Stimulated activated CD8-positive, alpha-beta memory T cell treated with anti-CD3 and anti-CD28 coated beads, Interleukin-15, amount 100 ng/mL, for 4 hours (primary cell): ENCODE data around the gene PYHIN1.
"Not testable (repeated sequence)": the region's sequence is repeated elsewhere in the genome, so short reads cannot be mapped to it uniquely, and the experiment has no call there.

Experiments used
- DNase-seq, 2 donors: peaks; one replicate each; pipeline ENCODE4 v3.0.0-alpha.2; 2020; ENCODE audit warnings: low read depth in 2 of 2

PYHIN1 gene

GRCh38 chr1:158979229-158979628 lies 47.9 kb downstream of the PYHIN1 start:
- DNase-seq, result no peak

GRCh38 chr1:158983235-158983634 lies 51.9 kb downstream of the PYHIN1 start:
- no peak for DNase-seq

GRCh38 chr1:158984386-158984785 lies 53.0 kb downstream of the PYHIN1 start:
- no peak for DNase-seq

GRCh38 chr1:158989424-158989823 lies 58.1 kb downstream of the PYHIN1 start:
- no peak for DNase-seq

- DNase-seq, result no peak
Observed at GRCh38 chr1:158992787-158993312, 61.5 kb downstream of the PYHIN1 start.

GRCh38 chr1:158996998-158997397 lies 65.6 kb downstream of the PYHIN1 start:
- DNase-seq, result no peak

GRCh38 chr1:158998037-158998780 lies 66.9 kb downstream of the PYHIN1 start:
- DNase-seq, result no peak

GRCh38 chr1:158998781-158999161 lies 67.4 kb downstream of the PYHIN1 start:
- DNase-seq, result no peak

GRCh38 chr1:158999316-159000069 lies 68.1 kb downstream of the PYHIN1 start:
- no peak for DNase-seq

- DNase-seq, result no peak
Observed at GRCh38 chr1:159000070-159000409, 68.7 kb downstream of the PYHIN1 start.

- DNase-seq, result no peak
Observed at GRCh38 chr1:159000625-159001024, 69.3 kb downstream of the PYHIN1 start.

- DNase-seq, result no peak
Observed at GRCh38 chr1:159005161-159005560, 73.8 kb downstream of the PYHIN1 start.

- DNase-seq, result no peak
Observed at GRCh38 chr1:159005676-159006075, 74.3 kb downstream of the PYHIN1 start.

- not testable (repeated sequence) for DNase-seq
Observed at GRCh38 chr1:159006210-159006807, 75.0 kb downstream of the PYHIN1 start.

GRCh38 chr1:159007726-159008125 lies 76.4 kb downstream of the PYHIN1 start:
- no peak for DNase-seq

GRCh38 chr1:159008744-159009188 lies 77.4 kb downstream of the PYHIN1 start:
- peak; percentile 37 to 60 for DNase-seq

- DNase-seq, result no peak
Observed at GRCh38 chr1:159009287-159009686, 77.9 kb downstream of the PYHIN1 start.

- DNase-seq, result peak in 1 of 2 donors; percentile 52
Observed at GRCh38 chr1:159009704-159010361, 78.5 kb downstream of the PYHIN1 start, which contains the start of gene IFI16. Gene IFI16 (plus strand): TSS chr1:159009907. CDS start chr1:159014681, 4,774 bp downstream.

- DNase-seq, result no peak
Observed at GRCh38 chr1:159010391-159010790, 79.0 kb downstream of the PYHIN1 start.

- DNase-seq, result not testable (repeated sequence)
Observed at GRCh38 chr1:159011001-159011400, 79.6 kb downstream of the PYHIN1 start.

GRCh38 chr1:159011751-159012150 lies 80.4 kb downstream of the PYHIN1 start:
- DNase-seq, result no peak

- DNase-seq, result peak in 1 of 2 donors; percentile 41
Observed at GRCh38 chr1:159012495-159012894, 81.1 kb downstream of the PYHIN1 start.
